Ovary (tissue), 9 donors: ENCODE results near the gene INPP5A. TPM values are rescaled to one million over a fixed set of nuclear protein-coding genes. Genes with fewer than 3 reads are reported as not detected.

ENCODE experiments used
- DNase-seq, 5 donors: peaks; one replicate each; pipeline ENCODE4 v3.0.0-alpha.2; 2019 to 2020
- H3K27ac ChIP-seq, 2 donors: fragments of 200-600 bp; one replicate each; pipeline versions ENCODE4 v1.5.1 to v1.8.0; 2019 to 2022
- H3K27me3 ChIP-seq: fragments of 200-600 bp; one replicate; pipeline ENCODE4 v1.8.0; 2022
- H3K36me3 ChIP-seq: fragments of 200-600 bp; sonication (generic); one replicate; pipeline ENCODE4 v1.5.1; 2019
- H3K4me1 ChIP-seq: one replicate; pipeline ENCODE4 v1.8.1; 2013; ENCODE audit warnings: mild to moderate bottlenecking, moderate library complexity; ENCODE audit not compliant: insufficient read depth
- H3K4me3 ChIP-seq: fragments of 200-600 bp; sonication (generic); one replicate; pipeline ENCODE4 v1.5.1; 2017
- H3K9me3 ChIP-seq, 2 donors: fragments of 200-600 bp in 1 of 2; sonication (generic) in 1 of 2; one replicate each; pipeline versions ENCODE4 v1.5.1 to v1.8.1; 2013 to 2019; ENCODE audit warnings: mild to moderate bottlenecking in 1 of 2, moderate library complexity in 1 of 2
- EP300 ChIP-seq: sonication (generic); formaldehyde crosslinking; IDR thresholded peaks from one replicate; pipeline ENCODE4 v1.6.1; 2017; ENCODE audit warnings: antibody characterized with exemption
- POLR2A ChIP-seq: fragments of 450-650 bp; IDR thresholded peaks from one replicate; pipeline ENCODE4 v1.6.1; 2017; ENCODE audit warnings: antibody characterized with exemption, mild to moderate bottlenecking, moderate library complexity
- WGBS, 3 donors: extraction: QIAGEN DNeasy Blood & Tissue Kit in 1 of 3; methylation state at CpG; one replicate each; pipeline versions ENCODE4 v1.1.5 to v1.1.7; 2013 to 2017; 5-methylcytosine and 5-hydroxymethylcytosine counted together
- intact Hi-C, 4 donors: fragments of 100-400 bp; cut with DNase I; formaldehyde crosslinking; loops; one replicate each; pipeline versions ENCODE4 v1.11.0 to v1.15.1; 2022 to 2023
- polyA plus RNA-seq, 2 donors: library from polyadenylated mRNA; stranded (reverse); fragments of 200-250 nt in 1 of 2; fragments of 350-450 nt in 1 of 2; fragmentation: Illumina TruSeq in 1 of 2; extraction: RNeasy Lipid Tissue Mini Kit (QIAGEN cat#74804) in 1 of 2; gene quantifications; one replicate each; pipeline ENCODE4 v1.2.3, GENCODE V29; 2013 to 2014
- total RNA-seq, 7 donors: library from RNA; depleted of rRNA in 2 of 7; stranded (reverse); fragments of >200 nt in 2 of 7; fragmentation: NEBNext Ultra II Directional in 3 of 7; extraction: Animal tissue kit (Norgen Biotek cat#: 25700) in 3 of 7; gene quantifications; one replicate each; pipeline versions ENCODE4 v1.1.0 to v1.2.4, GENCODE V29; 2016 to 2023
- TF ChIP-seq, protein P1 (sequence below), 3 donors: fragments of 450-650 bp in 2 of 3; fragments of 200-600 bp in 1 of 3; IDR thresholded peaks; one replicate each; pipeline versions ENCODE4 v1.5.1 to v1.8.0; 2016 to 2022; ENCODE audit warnings: antibody characterized with exemption in 3 of 3, mild to moderate bottlenecking in 1 of 3
- donor health status: DM: no; HTN: no; CAD: no; lungs with moderate emphysema.
- donor health status: DM: no; HTN: no; CAD: no.
- donor health status: Bipolar disorder and iron deficiency.
- donor health status: DM: yes; HTN: yes; CAD: no.
- donor health status: DM: no; HTN: no; CAD: no.
- donor health status: DM: yes; HTN: yes; CAD: no.

Gene INPP5A
- total and polyA plus RNA-seq, 9 donors: 19.8 to 41.2 (median 35.3) TPM

DNA sequence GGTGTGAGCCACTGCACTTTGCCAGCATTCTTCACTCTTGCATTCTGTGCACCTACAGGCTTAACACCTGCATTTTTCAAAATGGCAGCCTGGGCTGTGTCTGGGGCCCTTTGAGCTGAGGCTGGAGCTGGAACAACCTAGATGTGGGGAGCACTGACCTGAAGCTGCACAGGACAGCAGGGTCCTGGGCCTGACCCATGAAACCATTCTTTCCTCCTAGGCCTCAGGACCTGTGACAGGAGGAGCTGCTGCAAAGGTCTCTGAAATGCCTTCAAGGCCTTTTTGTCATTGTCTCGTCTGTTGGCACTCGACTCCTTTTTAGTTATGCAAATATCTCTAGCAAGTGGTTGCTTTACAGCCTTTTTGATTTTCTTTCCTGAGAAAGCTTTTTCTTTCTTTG lies 82.3 kb downstream of the INPP5A start:
- Histone ChIP-seq H3K27ac (no peak overlapping the region), H3K9me3 (no peaks in the 10 kb centered on the region), H3K27me3 (no peaks in the 10 kb centered on the region), H3K4me1 (peaks cover 2% of the 10 kb centered on the region), H3K4me3 (no peak overlapping the region), H3K36me3 (no peaks in the 10 kb centered on the region)
- TF ChIP-seq EP300 (no peak), POLR2A (no peak)
- TF ChIP-seq, protein P1, sequence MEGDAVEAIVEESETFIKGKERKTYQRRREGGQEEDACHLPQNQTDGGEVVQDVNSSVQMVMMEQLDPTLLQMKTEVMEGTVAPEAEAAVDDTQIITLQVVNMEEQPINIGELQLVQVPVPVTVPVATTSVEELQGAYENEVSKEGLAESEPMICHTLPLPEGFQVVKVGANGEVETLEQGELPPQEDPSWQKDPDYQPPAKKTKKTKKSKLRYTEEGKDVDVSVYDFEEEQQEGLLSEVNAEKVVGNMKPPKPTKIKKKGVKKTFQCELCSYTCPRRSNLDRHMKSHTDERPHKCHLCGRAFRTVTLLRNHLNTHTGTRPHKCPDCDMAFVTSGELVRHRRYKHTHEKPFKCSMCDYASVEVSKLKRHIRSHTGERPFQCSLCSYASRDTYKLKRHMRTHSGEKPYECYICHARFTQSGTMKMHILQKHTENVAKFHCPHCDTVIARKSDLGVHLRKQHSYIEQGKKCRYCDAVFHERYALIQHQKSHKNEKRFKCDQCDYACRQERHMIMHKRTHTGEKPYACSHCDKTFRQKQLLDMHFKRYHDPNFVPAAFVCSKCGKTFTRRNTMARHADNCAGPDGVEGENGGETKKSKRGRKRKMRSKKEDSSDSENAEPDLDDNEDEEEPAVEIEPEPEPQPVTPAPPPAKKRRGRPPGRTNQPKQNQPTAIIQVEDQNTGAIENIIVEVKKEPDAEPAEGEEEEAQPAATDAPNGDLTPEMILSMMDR (IDR thresholded peaks at IDR 0.05): no peak
- no peak for DNase-seq
- intact Hi-C loops: loop anchor here in 2 of 4 donors (10.0 kb wide), 1 partner anchor 75 kb away; no protein-coding TSS in a partner anchor
- WGBS, 3 donors: 95 to 100% (median 99%) methylated on average over 2 of the region's 2 CpGs

DNA sequence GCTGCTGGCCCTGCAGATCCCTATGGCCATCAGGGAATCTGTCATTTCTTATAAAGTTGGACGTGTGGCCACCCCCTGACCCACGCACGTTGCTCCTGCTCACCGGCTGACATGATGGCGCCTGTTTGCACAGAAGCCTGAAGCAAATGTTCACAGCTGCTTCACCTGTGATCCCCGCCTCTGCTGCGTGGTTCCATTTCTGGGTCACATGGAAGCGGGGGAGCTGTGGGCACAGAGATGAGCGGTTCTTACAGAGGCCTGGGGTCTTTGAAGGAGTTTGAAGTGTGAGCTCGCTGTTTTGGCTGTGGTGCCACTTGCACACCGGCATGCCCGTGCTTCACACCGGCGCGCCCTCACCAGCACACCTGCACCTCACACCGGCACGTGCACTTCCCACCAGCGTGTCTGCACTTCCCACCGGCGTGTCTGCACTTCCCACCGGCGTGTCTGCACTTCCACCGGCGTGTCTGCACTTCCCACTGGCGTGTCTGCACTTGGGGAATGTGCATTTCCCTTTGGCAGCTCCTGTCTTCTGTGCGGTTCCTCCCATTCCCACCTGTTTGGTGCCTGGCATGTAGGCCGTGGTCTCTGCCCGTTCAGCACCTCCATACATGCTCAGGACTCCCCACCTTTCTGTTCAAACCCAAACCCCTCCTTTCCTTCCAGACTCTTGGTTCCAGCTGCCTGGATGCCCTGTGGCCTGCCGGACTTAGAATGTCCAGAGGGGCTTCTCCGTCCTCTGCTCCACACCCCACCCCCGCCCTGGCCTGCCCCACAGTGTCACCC lies 86.7 kb downstream of the INPP5A start:
- WGBS, 3 donors: 87 to 94% (median 93%) methylated on average over 31 of the region's 31 CpGs
- Histone ChIP-seq H3K9me3 (no peaks in the 10 kb centered on the region), H3K36me3 (no peaks in the 10 kb centered on the region), H3K4me1 (peaks cover 22% of the 10 kb centered on the region), H3K27ac (no peak overlapping the region), H3K4me3 (no peak overlapping the region), H3K27me3 (no peaks in the 10 kb centered on the region)
- DNase-seq: peak in 2 of 5 donors; percentile 12 to 23
- TF ChIP-seq EP300: no peak
- no peak for TF ChIP-seq POLR2A
- TF ChIP-seq, protein P1 (IDR thresholded peaks at IDR 0.05): no peak
- intact Hi-C loops: loop anchor here in 1 of 4 donors (10.0 kb wide), 1 partner anchor 79 kb away; no protein-coding TSS in a partner anchor

DNA sequence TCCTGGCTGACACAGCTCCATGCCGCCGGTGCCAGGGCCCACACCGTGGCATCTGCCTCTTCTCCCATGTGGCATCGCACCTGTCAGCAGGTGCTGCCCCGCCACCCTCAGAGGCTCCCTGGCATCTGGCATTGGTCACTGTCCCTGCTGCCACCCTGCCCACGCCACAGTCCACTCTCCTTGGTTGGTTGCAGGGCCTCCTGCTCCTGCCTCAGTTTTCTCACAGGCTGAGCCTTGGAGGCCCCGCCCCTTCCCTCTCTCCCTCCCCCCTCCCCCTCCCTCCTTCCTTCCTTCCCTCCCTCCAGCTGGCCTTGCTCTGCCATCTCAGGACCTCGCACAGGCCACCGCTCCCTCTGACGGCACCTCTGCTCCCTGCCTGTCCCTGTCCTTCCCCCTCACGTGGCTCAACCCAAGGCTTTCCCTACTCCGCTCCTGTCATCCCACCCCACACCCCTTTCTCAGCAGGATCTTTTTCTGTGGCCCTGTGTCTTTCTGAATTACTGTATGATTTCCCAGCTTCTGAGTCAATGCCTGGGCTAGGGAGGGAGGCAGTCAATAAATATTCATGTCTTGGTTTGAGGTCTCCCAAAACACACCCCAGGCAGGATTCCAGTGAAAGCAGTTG lies 87.4 kb downstream of the INPP5A start:
- 63 to 86% (median 74%) methylated on average over 12 of the region's 12 CpGs for WGBS, 3 donors
- H3K27me3 ChIP-seq: no peaks in the 10 kb centered on the region
- peak in 2 of 5 donors; percentile 24 to 27 for DNase-seq
- no peak overlapping the region for H3K4me3 ChIP-seq
- no peaks in the 10 kb centered on the region for H3K9me3 ChIP-seq
- intact Hi-C loops: loop anchor here in 1 of 4 donors (10.0 kb wide), 1 partner anchor 80 kb away; no protein-coding TSS in a partner anchor
- no peak overlapping the region for H3K27ac ChIP-seq
- peaks cover 25% of the 10 kb centered on the region for H3K4me1 ChIP-seq
- TF ChIP-seq EP300 (no peak), POLR2A (no peak)
- TF ChIP-seq, protein P1 (IDR thresholded peaks at IDR 0.05): no peak
- H3K36me3 ChIP-seq: no peaks in the 10 kb centered on the region

DNA sequence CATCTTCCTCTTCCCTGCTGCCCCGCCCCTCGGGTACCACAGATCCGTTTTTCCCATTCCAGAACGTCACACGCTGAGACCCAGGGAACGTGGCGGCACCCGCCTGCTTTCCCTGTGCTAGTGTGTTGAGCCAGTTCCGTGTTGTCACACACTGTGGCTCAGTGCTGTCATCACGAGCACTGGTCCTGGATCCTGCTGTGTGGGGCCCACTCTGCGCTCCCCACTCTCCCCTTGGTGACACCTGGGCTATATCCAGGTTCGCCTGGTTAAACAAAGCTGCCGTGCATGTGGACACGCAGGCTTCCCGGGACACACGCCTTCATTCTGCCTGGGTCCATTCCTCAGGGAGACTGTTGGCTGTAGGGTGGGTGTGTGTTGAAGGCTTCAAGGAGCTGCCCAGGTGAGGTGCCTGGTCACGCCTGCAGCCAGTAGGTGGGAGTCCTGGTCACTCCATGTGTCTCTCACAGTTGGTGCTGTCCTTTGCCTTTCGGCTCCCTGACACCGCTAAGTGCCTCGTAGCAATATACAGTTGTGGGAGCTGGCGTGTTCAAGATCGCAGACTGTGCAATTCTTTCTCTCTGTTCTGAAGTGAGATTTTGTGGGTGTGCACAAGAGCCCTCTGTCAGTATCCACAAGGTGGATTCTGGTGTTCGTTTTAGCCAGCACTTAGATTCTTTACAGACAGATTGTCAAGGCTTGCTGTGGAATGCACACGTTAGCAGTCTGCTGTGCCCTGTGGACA lies 88.6 kb downstream of the INPP5A start:
- H3K9me3 ChIP-seq: no peaks in the 10 kb centered on the region
- DNase-seq: peak in 3 of 5 donors; percentile 20 to 28 (median 23)
- no peak overlapping the region for H3K4me3 ChIP-seq
- WGBS, 3 donors: 93 to 95% (median 94%) methylated on average over 24 of the region's 24 CpGs
- no peaks in the 10 kb centered on the region for H3K36me3 ChIP-seq
- H3K27me3 ChIP-seq: no peaks in the 10 kb centered on the region
- H3K27ac ChIP-seq: no peak overlapping the region
- TF ChIP-seq POLR2A (no peak), EP300 (no peak)
- TF ChIP-seq, protein P1 (IDR thresholded peaks at IDR 0.05): no peak
- intact Hi-C loops: loop anchor here in 1 of 4 donors (10.0 kb wide), 1 partner anchor 81 kb away; no protein-coding TSS in a partner anchor
- peaks cover 35% of the 10 kb centered on the region for H3K4me1 ChIP-seq
